ENCODE results near the gene KANSL3.

The KANSL3 gene

GRCh38 chr2:96604104-96604503 is 34.0 kb downstream of the KANSL3 start:
- no peak for DNase-seq (ENCODE audit: low read depth)

GRCh38 chr2:96602330-96602823 is 35.7 kb downstream of the KANSL3 start:
- DNase-seq (ENCODE audit: low read depth), result no peak

DNA sequence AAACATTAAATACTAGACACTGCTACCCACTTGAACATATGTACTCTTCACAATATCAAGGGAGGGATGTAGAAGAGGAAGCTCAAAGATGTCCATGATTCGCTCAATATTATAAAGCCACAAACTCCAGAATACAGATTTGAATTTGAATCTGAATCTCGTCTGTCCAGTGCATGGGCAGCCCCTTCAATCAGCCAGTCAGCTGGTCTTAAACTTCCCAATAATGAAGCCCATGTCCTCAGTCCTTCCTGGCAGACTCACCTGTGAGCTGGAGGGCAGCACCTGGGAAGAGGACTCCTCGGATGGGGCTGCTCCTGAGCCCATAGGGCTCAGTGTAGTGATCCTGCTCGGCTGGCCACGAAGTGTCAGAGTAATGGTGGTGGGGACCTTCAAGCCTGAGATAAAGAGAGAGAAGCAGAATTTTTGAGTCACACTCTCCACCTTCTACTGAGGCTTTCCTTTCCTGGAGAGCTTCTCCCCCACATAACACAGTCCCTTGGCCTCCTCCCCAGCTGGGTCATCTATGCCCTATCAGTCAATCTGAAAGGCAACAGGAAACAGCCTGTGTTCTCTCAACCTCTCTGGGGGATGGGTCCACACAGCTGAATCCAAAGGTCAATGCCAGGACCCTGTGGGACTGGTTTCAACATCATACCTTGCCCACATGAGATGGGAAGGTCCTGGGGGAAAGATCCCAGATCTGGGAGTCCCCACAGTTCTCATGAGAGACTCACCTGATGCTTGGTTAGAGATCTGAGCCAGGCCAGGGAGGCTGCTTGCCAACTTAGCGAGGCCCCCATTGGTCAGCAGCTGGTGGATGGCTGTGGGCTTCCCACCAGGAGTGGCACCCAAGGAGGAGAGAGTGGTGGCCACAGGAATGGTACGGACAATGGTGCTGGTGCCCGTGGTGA is 36.5 kb downstream of the KANSL3 start:
- no peak for DNase-seq (ENCODE audit: low read depth)

DNA sequence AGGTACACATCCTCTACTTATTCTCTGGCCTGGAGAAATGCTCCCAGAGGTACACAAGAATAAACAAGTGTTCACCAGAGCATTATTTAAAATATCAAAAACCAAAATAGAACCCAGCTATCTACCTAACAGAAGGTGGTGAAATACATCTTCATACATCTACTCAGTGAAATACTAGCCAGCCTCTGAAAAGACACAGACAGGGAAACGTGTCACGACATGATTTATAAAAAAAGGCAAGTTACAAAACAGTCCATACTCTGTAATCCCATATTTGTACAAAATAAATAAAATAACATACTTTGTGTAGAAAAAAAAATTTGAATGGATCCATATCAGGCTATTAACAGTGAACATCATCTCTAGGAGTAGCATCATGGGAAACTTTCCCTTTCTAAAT is 38.2 kb downstream of the KANSL3 start:
- DNase-seq (ENCODE audit: low read depth), result no peak

DNA sequence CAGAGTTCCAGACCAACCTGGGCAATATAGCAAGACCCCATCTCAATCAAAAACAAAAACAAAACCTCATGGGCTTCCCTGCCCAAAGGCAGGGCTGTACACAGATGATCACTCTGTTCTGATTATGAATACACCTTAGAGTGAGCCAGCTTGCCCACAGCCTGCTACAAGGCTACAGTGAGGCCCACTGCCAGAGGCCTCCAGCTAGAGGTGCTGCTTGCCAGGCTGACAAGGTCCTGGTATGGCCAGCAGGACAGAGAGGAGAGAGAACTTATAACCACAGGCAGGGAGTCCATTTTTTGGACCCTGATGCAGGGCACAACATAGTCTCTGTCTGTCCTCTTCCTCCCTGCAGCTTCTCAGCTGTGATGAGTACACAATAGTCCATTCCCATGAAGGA is 41.5 kb downstream of the KANSL3 start:
- no peak for DNase-seq (ENCODE audit: low read depth)

DNA sequence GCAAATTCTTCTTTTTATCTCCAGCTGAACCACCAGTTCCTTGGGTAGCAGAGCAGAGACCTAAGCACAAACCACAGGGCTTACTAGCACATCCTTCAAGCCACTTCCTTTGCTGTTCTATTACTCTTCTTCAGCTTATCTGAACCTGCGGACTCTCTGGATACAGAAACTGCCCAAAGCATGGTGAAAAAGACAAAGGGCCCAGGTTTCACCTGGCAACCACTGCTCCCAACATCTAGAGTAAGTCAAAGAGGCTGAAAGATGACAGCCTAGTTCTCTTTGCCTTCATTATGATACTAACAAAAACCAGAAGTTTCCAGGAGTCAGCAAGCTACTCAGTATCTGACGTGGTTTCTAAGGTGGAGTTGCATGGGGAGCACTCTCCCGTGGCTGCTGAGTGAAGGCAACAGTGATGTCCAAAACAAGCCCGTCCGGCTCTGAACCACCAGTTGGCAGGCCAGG is 43.4 kb downstream of the KANSL3 start:
- no peak for DNase-seq (ENCODE audit: low read depth)

- DNase-seq (ENCODE audit: low read depth), result no peak
Observed at GRCh38 chr2:96594282-96594681, 43.8 kb downstream of the KANSL3 start.

- no peak for DNase-seq (ENCODE audit: low read depth)
Observed at GRCh38 chr2:96591494-96591893, 46.6 kb downstream of the KANSL3 start.

- no peak for DNase-seq (ENCODE audit: low read depth)
Observed at GRCh38 chr2:96591054-96591453, 47.1 kb downstream of the KANSL3 start.

DNA sequence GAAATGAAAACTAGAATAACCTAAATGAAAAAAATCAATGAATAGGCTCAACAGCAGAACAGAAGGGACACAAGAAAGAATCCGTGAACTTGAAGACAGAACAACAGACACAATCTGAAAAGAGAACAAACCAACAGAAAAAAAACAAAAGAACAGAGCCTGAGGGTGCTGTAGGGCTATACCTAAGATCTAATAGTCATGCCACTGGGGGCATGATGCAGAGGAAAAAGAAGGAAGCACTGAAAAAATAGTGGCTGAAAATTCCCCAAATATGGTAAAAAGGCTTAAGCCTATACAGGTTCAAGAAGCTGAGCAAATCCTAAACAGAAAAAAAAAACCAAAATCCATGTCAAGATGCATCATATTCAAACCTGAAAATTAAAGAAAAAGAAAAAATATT is 50.3 kb downstream of the KANSL3 start:
- no peak for DNase-seq (ENCODE audit: low read depth)

GRCh38 chr2:96584017-96584416 is 54.1 kb downstream of the KANSL3 start:
- no peak for DNase-seq (ENCODE audit: low read depth)

DNA sequence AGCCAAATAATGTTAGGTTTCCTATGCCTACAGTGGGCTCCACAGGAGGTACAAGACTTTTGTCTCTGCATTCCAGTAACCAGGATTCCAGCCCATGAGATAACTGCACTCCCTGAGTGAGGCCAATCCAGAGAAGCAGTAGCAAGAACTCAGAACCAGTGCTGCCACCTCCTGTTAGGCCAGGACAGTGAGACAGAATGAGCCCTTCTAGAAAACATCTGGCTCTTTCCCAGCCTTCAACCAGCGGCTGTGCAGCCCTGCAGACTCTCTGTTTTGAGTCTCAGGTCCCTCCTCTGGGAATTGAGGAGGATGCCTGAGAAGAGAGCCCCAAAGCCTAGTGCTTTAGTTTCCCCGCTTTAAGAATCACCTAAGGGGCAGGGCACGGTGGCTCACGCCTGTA is 57.3 kb downstream of the KANSL3 start:
- no peak for DNase-seq (ENCODE audit: low read depth)

- no peak for DNase-seq (ENCODE audit: low read depth)
Observed at GRCh38 chr2:96579422-96579821, 58.7 kb downstream of the KANSL3 start.

DNA sequence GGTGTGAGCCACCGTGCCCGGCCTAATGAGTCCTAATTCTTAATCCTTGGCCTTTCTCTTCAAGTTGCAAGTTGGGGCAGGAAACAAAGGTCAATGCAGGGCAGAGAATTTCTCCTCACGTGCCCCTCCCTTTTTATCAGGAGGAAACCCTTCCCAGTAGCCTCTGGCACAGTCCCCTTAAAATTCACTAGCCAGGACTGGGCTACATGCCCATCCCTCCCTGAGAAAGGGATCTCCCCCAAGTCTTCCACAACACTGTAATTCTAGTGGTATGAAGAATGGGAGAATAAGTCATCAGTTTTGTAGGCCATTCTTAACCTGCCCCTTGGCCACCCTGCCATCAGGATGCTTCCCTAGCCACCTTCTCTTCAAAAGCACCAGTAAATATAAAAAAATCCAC is 59.4 kb downstream of the KANSL3 start:
- no peak for DNase-seq (ENCODE audit: low read depth)

DNA sequence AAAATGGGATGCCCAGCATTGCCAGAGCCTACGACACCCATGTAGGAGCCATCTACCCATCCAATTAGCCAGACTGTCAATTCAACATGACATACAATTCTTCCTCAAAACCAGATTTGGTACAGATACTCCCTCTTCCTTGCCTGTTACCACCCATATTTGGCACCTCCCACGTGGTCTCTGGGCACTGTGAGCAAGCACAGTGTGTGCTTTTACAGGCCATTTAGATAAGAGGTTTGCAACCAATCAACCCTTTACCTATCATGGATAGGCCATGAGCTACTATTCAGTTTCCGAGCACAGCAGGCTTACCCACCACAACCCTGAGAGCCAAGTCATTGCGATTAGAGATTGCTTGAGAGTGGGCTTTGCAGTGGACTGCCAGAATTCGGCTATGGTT is 60.6 kb downstream of the KANSL3 start:
- DNase-seq (ENCODE audit: low read depth), result no peak

- DNase-seq (ENCODE audit: low read depth), result no peak
Observed at GRCh38 chr2:96575785-96576456, 62.2 kb downstream of the KANSL3 start.

DNA sequence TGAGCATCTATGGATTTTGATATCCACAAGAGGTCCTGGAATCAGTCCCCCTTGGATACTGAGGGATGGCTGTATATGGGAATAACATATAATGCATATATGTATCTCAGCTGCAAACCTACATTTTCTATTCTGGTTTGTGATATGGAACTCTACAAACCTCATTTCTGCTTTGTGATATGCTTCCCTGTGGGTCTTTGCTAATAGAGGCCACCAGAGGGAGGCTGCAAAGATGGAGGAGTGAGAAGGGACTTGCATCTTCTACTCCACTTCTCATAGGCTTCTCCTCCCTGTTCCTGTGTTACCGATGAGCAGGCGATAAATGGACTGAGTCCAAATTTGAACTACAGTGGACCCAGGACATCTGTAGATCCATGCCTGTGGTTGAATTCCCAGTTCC is 63.7 kb downstream of the KANSL3 start:
- DNase-seq (ENCODE audit: low read depth), result no peak

- no peak for DNase-seq (ENCODE audit: low read depth)
Observed at GRCh38 chr2:96568094-96568493, 70.0 kb downstream of the KANSL3 start.

- DNase-seq (ENCODE audit: low read depth), result no peak
Observed at GRCh38 chr2:96565111-96565510, 73.0 kb downstream of the KANSL3 start.

GRCh38 chr2:96564563-96564962 is 73.5 kb downstream of the KANSL3 start:
- DNase-seq (ENCODE audit: low read depth), result no peak

DNA sequence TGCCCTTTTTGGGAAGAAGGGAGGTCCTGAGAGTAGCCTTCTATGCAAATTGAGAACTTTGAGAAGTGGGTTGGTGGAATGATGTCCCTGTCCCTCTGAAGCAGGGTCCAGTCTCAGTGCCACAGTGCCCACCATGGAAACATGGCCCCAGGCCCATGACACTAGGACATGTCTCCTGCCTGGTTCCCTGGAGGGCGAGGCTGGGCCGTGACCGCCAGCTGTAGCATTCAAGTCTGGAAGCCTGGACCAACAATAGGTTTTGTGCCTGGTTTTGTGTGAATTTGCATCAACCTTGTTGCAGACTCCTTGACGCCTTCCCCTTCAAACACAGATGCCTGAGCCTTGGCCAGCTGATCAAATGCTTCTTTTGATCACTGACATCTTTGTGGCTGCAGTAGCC is 74.1 kb downstream of the KANSL3 start:
- no peak for DNase-seq (ENCODE audit: low read depth)

- DNase-seq (ENCODE audit: low read depth), result no peak
Observed at GRCh38 chr2:96558485-96558884, 79.6 kb downstream of the KANSL3 start.

- DNase-seq (ENCODE audit: low read depth), result no peak
Observed at GRCh38 chr2:96558061-96558460, 80.1 kb downstream of the KANSL3 start.

Data from HS-5 (cell line).